ENCODE data around the gene NUTF2.
A peak's percentile ranks its signal among the peaks of the same experiment; 100 is the strongest.
"Not testable (repeated sequence)": the region's sequence is repeated elsewhere in the genome, so short reads cannot be mapped to it uniquely, and the experiment has no call there.

Gene NUTF2

GRCh38 chr16:67885545-67885944 is 38.8 kb downstream of the NUTF2 start:
- ATAC-seq: no peak

GRCh38 chr16:67885976-67886375 is 39.2 kb downstream of the NUTF2 start:
- ATAC-seq (no peak), DNase-seq (no peak)

More at GRCh38 chr16:67885545-67885944, 38.8 kb downstream of the NUTF2 start:
- DNase-seq: no peak

- no peak for DNase-seq
- ATAC-seq: no peak
These were observed 39.7 kb downstream of the NUTF2 start for GRCh38 chr16:67886387-67886786.

- ATAC-seq: no peak
- DNase-seq: no peak
These were observed 41.6 kb downstream of the NUTF2 start for GRCh38 chr16:67888331-67888730.

GRCh38 chr16:67892375-67892774 is 45.6 kb downstream of the NUTF2 start:
- no peak for ATAC-seq
- no peak for DNase-seq

- ATAC-seq (peak; percentile 98), DNase-seq (peak; percentile 96)
These were observed 46.4 kb downstream of the NUTF2 start, which contains the start of gene PSKH1 for GRCh38 chr16:67892899-67893742. PSKH1 (plus strand) TSS chr16:67893254; CDS start chr16:67908750, 15,496 bp downstream.

- no peak for DNase-seq
- ATAC-seq: no peak
These were observed 47.1 kb downstream of the NUTF2 start for GRCh38 chr16:67893743-67894399.

GRCh38 chr16:67897231-67897630 is 50.5 kb downstream of the NUTF2 start:
- no peak for DNase-seq
- ATAC-seq: no peak

- DNase-seq: no peak
- no peak for ATAC-seq
These were observed 55.0 kb downstream of the NUTF2 start for GRCh38 chr16:67901734-67902133.

- ATAC-seq (no peak), DNase-seq (no peak)
These were observed 56.1 kb downstream of the NUTF2 start for GRCh38 chr16:67902831-67903230.

- DNase-seq: no peak
These were observed 60.9 kb downstream of the NUTF2 start for GRCh38 chr16:67907397-67908180.

GRCh38 chr16:67909056-67909742 is 62.5 kb downstream of the NUTF2 start:
- DNase-seq: no peak
- ATAC-seq: no peak

More at GRCh38 chr16:67907397-67908180, 60.9 kb downstream of the NUTF2 start:
- ATAC-seq: no peak

GRCh38 chr16:67910158-67910557 is 63.4 kb downstream of the NUTF2 start:
- DNase-seq (peak; percentile 42), ATAC-seq (peak; percentile 70)

GRCh38 chr16:67914758-67915495 is 68.2 kb downstream of the NUTF2 start:
- ATAC-seq (no peak), DNase-seq (no peak)

- ATAC-seq, DNase-seq: not testable (repeated sequence)
These were observed 68.7 kb downstream of the NUTF2 start for GRCh38 chr16:67915496-67915769.

- no peak for DNase-seq
- no peak for ATAC-seq
These were observed 69.3 kb downstream of the NUTF2 start for GRCh38 chr16:67915831-67916723.

- ATAC-seq (no peak), DNase-seq (no peak)
These were observed 70.6 kb downstream of the NUTF2 start for GRCh38 chr16:67917140-67917851.

- DNase-seq (peak; percentile 52), ATAC-seq (peak; percentile 98)
These were observed 71.1 kb downstream of the NUTF2 start for GRCh38 chr16:67917852-67918236.

GRCh38 chr16:67919622-67920221 is 73.0 kb downstream of the NUTF2 start:
- ATAC-seq (no peak), DNase-seq (no peak)
